Transverse colon (tissue), 4 donors: ENCODE measurements around the gene SLC26A6. TPM values are rescaled to one million over a fixed set of nuclear protein-coding genes. Genes with fewer than 3 reads are reported as not detected.

ENCODE experiments used
- DNase-seq: peaks from one replicate; pipeline ENCODE4 v3.0.0-alpha.2; 2019
- H3K27ac ChIP-seq, 4 donors: fragments of 200-600 bp; sonication (generic); 2 replicates each; pipeline ENCODE4 v1.5.1; 2016 to 2018; ENCODE audit warnings: inconsistent platforms in 4 of 4
- H3K27me3 ChIP-seq: fragments of 200-600 bp; sonication (generic); 2 replicates; pipeline ENCODE4 v1.5.1; 2017; ENCODE audit warnings: inconsistent platforms
- H3K36me3 ChIP-seq, 4 donors: fragments of 200-600 bp; sonication (generic); 2 replicates each; pipeline ENCODE4 v1.5.1; 2017 to 2019; ENCODE audit warnings: inconsistent platforms in 4 of 4
- H3K4me1 ChIP-seq, 4 donors: fragments of 200-600 bp; sonication (generic); 2 replicates each; pipeline ENCODE4 v1.5.1; 2017 to 2020; ENCODE audit warnings: inconsistent platforms in 4 of 4
- H3K4me3 ChIP-seq, 4 donors: fragments of 200-600 bp; sonication (generic); 1 replicate in 1 of 4; 2 replicates in 3 of 4; pipeline versions ENCODE4 v1.5.1 to v1.6.1; 2017 to 2019; ENCODE audit warnings: inconsistent platforms in 4 of 4
- H3K9me3 ChIP-seq, 2 donors: fragments of 200-600 bp; sonication (generic); 2 replicates each; pipeline ENCODE4 v1.5.1; 2017 to 2019; ENCODE audit warnings: inconsistent platforms in 2 of 2
- EP300 ChIP-seq: sonication (generic); formaldehyde crosslinking; IDR thresholded peaks from one replicate; pipeline ENCODE4 v1.6.1; 2017; ENCODE audit warnings: antibody characterized with exemption, low read depth
- POLR2A ChIP-seq: fragments of 450-650 bp; IDR thresholded peaks from one replicate; pipeline ENCODE4 v1.6.1; 2016; ENCODE audit warnings: antibody characterized with exemption, mild to moderate bottlenecking, moderate library complexity
- POLR2AphosphoS5 ChIP-seq, 3 donors: sonication (generic); formaldehyde crosslinking; IDR thresholded peaks; one replicate each; pipeline ENCODE4 v1.6.1; 2016; ENCODE audit warnings: antibody characterized with exemption in 3 of 3
- WGBS, 2 donors: methylation state at CpG; one replicate each; pipeline ENCODE4 v1.1.5; 2018; ENCODE audit warnings: low coverage in 1 of 2; 5-methylcytosine and 5-hydroxymethylcytosine counted together
- in situ Hi-C, 4 donors: fragments of 200-750 bp; cut with MboI; loops; one replicate each; pipeline versions ENCODE4 v1.15.0 to v1.15.1; 2017; ENCODE audit warnings: low sequenced_read_pairs in 3 of 4, low pct_ligation_motif_present in 1 of 4, low pct_unique_long_range_greater_than_20kb in 1 of 4
- intact Hi-C: fragments of 100-400 bp; cut with DNase I; formaldehyde crosslinking; loops from one replicate; pipeline ENCODE4 v1.15.1; 2023; ENCODE audit warnings: low total_unique reads
- total RNA-seq, 4 donors: library from RNA; depleted of rRNA; stranded (reverse); fragments of >200 nt; gene quantifications; one replicate each; pipeline ENCODE4 v1.1.0, GENCODE V29; 2016
- TF ChIP-seq, protein P1 (sequence below), 5 experiments: fragments of 200-600 bp in 3 of 5; fragments of 450-650 bp in 2 of 5; sonication (generic) in 3 of 5; IDR thresholded peaks; 1 replicate in 2 of 5; 2 replicates in 3 of 5; pipeline ENCODE4 v1.5.1; 2016 to 2017; ENCODE audit warnings: antibody characterized with exemption in 5 of 5, inconsistent platforms in 3 of 5, mild to moderate bottlenecking in 2 of 5, moderate library complexity in 1 of 5

Gene SLC26A6
- total RNA-seq, 4 donors from 2014 or later, result 134 to 282 (median 193) TPM

GRCh38 chr3:48598323-48599076 is 36.8 kb downstream of the SLC26A6 start:
- peak in 2 of 3 donors; percentile 46 to 47 for TF ChIP-seq POLR2AphosphoS5 (IDR thresholded peaks at IDR 0.05)
- TF ChIP-seq, protein P1, sequence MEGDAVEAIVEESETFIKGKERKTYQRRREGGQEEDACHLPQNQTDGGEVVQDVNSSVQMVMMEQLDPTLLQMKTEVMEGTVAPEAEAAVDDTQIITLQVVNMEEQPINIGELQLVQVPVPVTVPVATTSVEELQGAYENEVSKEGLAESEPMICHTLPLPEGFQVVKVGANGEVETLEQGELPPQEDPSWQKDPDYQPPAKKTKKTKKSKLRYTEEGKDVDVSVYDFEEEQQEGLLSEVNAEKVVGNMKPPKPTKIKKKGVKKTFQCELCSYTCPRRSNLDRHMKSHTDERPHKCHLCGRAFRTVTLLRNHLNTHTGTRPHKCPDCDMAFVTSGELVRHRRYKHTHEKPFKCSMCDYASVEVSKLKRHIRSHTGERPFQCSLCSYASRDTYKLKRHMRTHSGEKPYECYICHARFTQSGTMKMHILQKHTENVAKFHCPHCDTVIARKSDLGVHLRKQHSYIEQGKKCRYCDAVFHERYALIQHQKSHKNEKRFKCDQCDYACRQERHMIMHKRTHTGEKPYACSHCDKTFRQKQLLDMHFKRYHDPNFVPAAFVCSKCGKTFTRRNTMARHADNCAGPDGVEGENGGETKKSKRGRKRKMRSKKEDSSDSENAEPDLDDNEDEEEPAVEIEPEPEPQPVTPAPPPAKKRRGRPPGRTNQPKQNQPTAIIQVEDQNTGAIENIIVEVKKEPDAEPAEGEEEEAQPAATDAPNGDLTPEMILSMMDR (IDR thresholded peaks at IDR 0.05), result no peak
- no peak for TF ChIP-seq POLR2A
- no peak for TF ChIP-seq EP300
- peaks cover 0 to 41% (median 21%) of the 10 kb centered on the region in 4 donors for H3K36me3 ChIP-seq
- WGBS, 2 donors, result 50% methylated on average over 5 of the region's 5 CpGs; no CpG with 5 or more reads in 1 of the 2 donors
- peaks cover 15% of the 10 kb centered on the region for H3K27me3 ChIP-seq
- peak; percentile 41 for DNase-seq
- intact Hi-C loops (no loop called here), in situ Hi-C loops (no loop called here)
- peaks cover 9 to 41% (median 24%) of the 10 kb centered on the region in 4 donors for H3K4me1 ChIP-seq
- no peaks in the 10 kb centered on the region for H3K9me3 ChIP-seq
- H3K27ac ChIP-seq, result peak overlapping the region; percentile 71 to 78 (median 73)
- H3K4me3 ChIP-seq, result no peak overlapping the region

- in situ Hi-C loops, result no loop called here
- DNase-seq, result no peak
- intact Hi-C loops, result no loop called here
- 81% methylated on average over 6 of the region's 6 CpGs; no CpG with 5 or more reads in 1 of the 2 donors for WGBS, 2 donors
- no peak for TF ChIP-seq POLR2AphosphoS5 (IDR thresholded peaks at IDR 0.05)
- TF ChIP-seq, protein P1 (IDR thresholded peaks at IDR 0.05), result no peak
- no peak for TF ChIP-seq POLR2A
- TF ChIP-seq EP300, result no peak
- peaks cover 15% of the 10 kb centered on the region for H3K27me3 ChIP-seq
- H3K27ac ChIP-seq, result peak overlapping the region; percentile 71 to 78 (median 73)
- H3K9me3 ChIP-seq, result no peaks in the 10 kb centered on the region
- peaks cover 0 to 30% (median 21%) of the 10 kb centered on the region in 4 donors for H3K36me3 ChIP-seq
- peaks cover 9 to 41% (median 24%) of the 10 kb centered on the region in 4 donors for H3K4me1 ChIP-seq
- H3K4me3 ChIP-seq, result no peak overlapping the region
Measured at GRCh38 chr3:48597408-48597800, 37.9 kb downstream of the SLC26A6 start.

DNA sequence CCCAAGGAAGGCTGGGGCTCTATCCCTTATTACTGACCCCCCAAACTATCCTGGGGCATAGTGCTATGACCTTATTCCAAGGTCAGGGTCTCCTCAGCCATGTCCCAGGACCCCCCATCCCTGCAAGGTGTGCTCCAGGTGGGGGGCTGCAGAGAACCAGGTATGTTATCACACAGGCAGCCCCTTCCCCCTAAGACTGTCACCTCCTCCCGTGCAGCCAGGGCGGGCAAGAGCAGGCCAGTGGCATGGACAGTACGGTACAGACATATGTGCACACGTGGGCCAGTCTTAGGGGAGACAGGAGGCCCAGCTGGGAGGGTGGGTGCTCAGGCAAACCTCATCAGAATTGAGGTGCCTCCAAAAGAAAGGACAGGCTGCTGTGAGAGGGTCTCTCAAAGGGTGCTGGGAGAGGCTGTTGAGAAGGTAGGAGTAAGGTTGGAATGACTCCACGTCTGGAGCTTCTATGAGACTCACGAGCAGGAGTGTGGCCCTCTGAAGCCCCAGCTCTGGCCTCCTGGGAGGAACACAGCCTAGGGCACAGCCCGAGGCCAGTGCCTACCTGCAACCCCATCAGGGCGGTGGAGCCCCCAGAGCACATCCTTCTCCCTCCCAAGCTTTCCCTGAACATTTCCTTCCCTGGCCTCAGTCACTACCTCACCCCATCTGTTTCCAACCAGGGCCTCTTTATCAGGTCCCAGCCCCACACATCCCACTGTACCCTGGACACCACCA is 38.4 kb downstream of the SLC26A6 start:
- peaks cover 0 to 26% (median 19%) of the 10 kb centered on the region in 4 donors for H3K36me3 ChIP-seq
- H3K27ac ChIP-seq, result peak overlapping the region; percentile 71 to 78 (median 73)
- no peaks in the 10 kb centered on the region for H3K9me3 ChIP-seq
- H3K4me1 ChIP-seq, result peaks cover 9 to 41% (median 24%) of the 10 kb centered on the region in 4 donors
- peaks cover 15% of the 10 kb centered on the region for H3K27me3 ChIP-seq
- TF ChIP-seq POLR2A (peak; percentile 16), EP300 (no peak)
- WGBS, 2 donors, result 70% methylated on average over 8 of the region's 8 CpGs; no CpG with 5 or more reads in 1 of the 2 donors
- no peak overlapping the region for H3K4me3 ChIP-seq
- no peak for DNase-seq
- intact Hi-C loops (no loop called here), in situ Hi-C loops (no loop called here)

DNA sequence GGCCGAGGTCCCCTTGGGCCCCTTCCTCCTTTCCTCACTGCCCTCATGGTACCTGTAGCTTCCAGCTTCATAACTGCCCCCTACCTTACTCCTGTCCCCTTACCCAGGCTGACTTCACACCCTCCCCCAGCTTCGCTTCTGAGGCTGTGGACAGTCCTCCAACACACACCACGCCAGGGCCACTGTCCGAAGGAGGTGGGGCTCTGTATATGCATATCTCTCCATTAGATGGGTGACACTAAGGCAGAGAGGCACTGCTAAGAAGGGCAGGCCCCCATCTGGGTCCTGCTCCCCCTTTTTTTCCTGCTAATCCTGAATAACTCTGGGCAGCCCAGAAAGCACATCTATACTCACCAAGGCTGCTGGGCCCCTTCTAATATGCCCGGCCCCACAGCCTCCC is 39.1 kb downstream of the SLC26A6 start:
- H3K27ac ChIP-seq, result peak overlapping the region; percentile 71 to 78 (median 73)
- in situ Hi-C loops, result no loop called here

More for the DNA sequence above, 39.1 kb downstream of the SLC26A6 start:
- TF ChIP-seq POLR2AphosphoS5 (IDR thresholded peaks at IDR 0.05) (no peak), POLR2A (no peak), EP300 (no peak)
- TF ChIP-seq, protein P1 (IDR thresholded peaks at IDR 0.05), result no peak
- Histone ChIP-seq H3K27me3 (peaks cover 15% of the 10 kb centered on the region), H3K4me3 (no peak overlapping the region), H3K4me1 (peaks cover 9 to 41% (median 24%) of the 10 kb centered on the region in 4 donors), H3K36me3 (peaks cover 0 to 22% (median 14%) of the 10 kb centered on the region in 4 donors), H3K9me3 (no peaks in the 10 kb centered on the region)
- WGBS, 2 donors, result 43 to 65% methylated on average over 3 to 5 of the region's 5 CpGs
- intact Hi-C loops, result no loop called here
- DNase-seq, result no peak
